Endometrial microvascular endothelial cells (primary cell): ENCODE results near the gene SLC35B1. TPM values are rescaled to one million over a fixed set of nuclear protein-coding genes. Genes with fewer than 3 reads are reported as not detected.

Experiments used
- in situ Hi-C: cut with HindIII; loops from 2 replicates; pipeline ENCODE4 v1.10.0; 2017; ENCODE audit warnings: low sequenced_read_pairs, low pct_unique_long_range_greater_than_20kb; ENCODE audit errors: inconsistent ontology term
- total RNA-seq: library from RNA; depleted of rRNA; stranded (reverse); fragments of >200 nt; gene quantifications from one replicate; pipeline ENCODE4 v1.2.3, GENCODE V29; 2015; ENCODE audit errors: inconsistent ontology term

Gene SLC35B1
- total RNA-seq, 1 donor from 2014 or later = 76.1 TPM

- in situ Hi-C loops = no loop called here
Observed at GRCh38 chr17:49677933-49678847, 29.6 kb downstream of the SLC35B1 start, which contains the start of gene SPOP. Gene SPOP (minus strand): TSS chr17:49678097. CDS start chr17:49622810, 55,287 bp downstream.

GRCh38 chr17:49677134-49677932, 30.4 kb downstream of the SLC35B1 start:
- in situ Hi-C loops = no loop called here

- in situ Hi-C loops = no loop called here
Observed at GRCh38 chr17:49676276-49676868, 31.4 kb downstream of the SLC35B1 start.

- in situ Hi-C loops = loop anchor here (5.0 kb wide), 1 partner anchor 37 kb away; no protein-coding TSS in a partner anchor
Observed at GRCh38 chr17:49674507-49674906, 33.3 kb downstream of the SLC35B1 start.

GRCh38 chr17:49673679-49674078, 34.1 kb downstream of the SLC35B1 start:
- in situ Hi-C loops = loop anchor here (5.0 kb wide), 1 partner anchor 36 kb away; no protein-coding TSS in a partner anchor

GRCh38 chr17:49670641-49671040, 37.1 kb downstream of the SLC35B1 start:
- in situ Hi-C loops = loop anchor here (5.0 kb wide), 1 partner anchor 33 kb away; no protein-coding TSS in a partner anchor

GRCh38 chr17:49670002-49670401, 37.8 kb downstream of the SLC35B1 start:
- in situ Hi-C loops = loop anchor here (5.0 kb wide), 1 partner anchor 33 kb away; no protein-coding TSS in a partner anchor

GRCh38 chr17:49667854-49668253, 39.9 kb downstream of the SLC35B1 start:
- in situ Hi-C loops = no loop called here

GRCh38 chr17:49664706-49665211, 43.0 kb downstream of the SLC35B1 start:
- in situ Hi-C loops = no loop called here

- in situ Hi-C loops = no loop called here
Observed at GRCh38 chr17:49659661-49660382, 47.9 kb downstream of the SLC35B1 start.

GRCh38 chr17:49656247-49656646, 51.5 kb downstream of the SLC35B1 start:
- in situ Hi-C loops = no loop called here

Other genes starting within 250 kb of the SLC35B1 start
- not detected for gene NGFR, start 212.7 kb downstream of the SLC35B1 start, total RNA-seq
- 1.3 TPM for gene NXPH3, start 132.1 kb downstream of the SLC35B1 start, total RNA-seq
- 61.5 TPM for gene SPOP, start 29.9 kb downstream of the SLC35B1 start, total RNA-seq
- gene FAM117A, start 56.2 kb upstream of the SLC35B1 start, total RNA-seq = 8.5 TPM
- 27.6 TPM for gene KAT7, start 80.7 kb upstream of the SLC35B1 start, total RNA-seq
- not detected for gene TAC4, start 140.1 kb upstream of the SLC35B1 start, total RNA-seq